ENCODE results near the gene CRIP2.

- TF ChIP-seq CTCF (IDR thresholded peaks at IDR 0.05) = no peak
- no peak for TF ChIP-seq EZH2 (IDR thresholded peaks at IDR 0.05; ENCODE audit: borderline replicate concordance, insufficient read depth, low read depth, low read length, poor library complexity, severe bottlenecking)
Observed at GRCh38 chr14:105484997-105485393, 10.4 kb downstream of the CRIP2 start.

All from B cell (primary cell).